GM06990 (cell line): ENCODE results near the gene TBX3.

ENCODE experiments used
- DNase-seq: peaks from one replicate; pipeline ENCODE4 v3.0.0-alpha.2; 2011; ENCODE audit not compliant: insufficient read length; ENCODE audit errors: extremely low read depth
- H3K27me3 ChIP-seq: replicated peaks from 2 replicates; pipeline ENCODE4 v1.6.0; 2011; ENCODE audit warnings: low read length; ENCODE audit not compliant: control insufficient read depth, insufficient read depth
- H3K36me3 ChIP-seq: 2 replicates; pipeline ENCODE4 v1.5.1; 2011; ENCODE audit warnings: low read length; ENCODE audit not compliant: control insufficient read depth, insufficient read depth
- H3K4me3 ChIP-seq: replicated peaks from 2 replicates; pipeline ENCODE4 v1.5.1; 2011; ENCODE audit warnings: low read depth, mild to moderate bottlenecking, control low read depth, low read length
- TF ChIP-seq, protein P1 (sequence below): IDR thresholded peaks from 2 replicates; pipeline ENCODE4 v1.5.1; 2011; ENCODE audit warnings: low read length, control low read depth, mild to moderate bottlenecking, inconsistent platforms; ENCODE audit not compliant: insufficient read depth, poor library complexity, severe bottlenecking

The TBX3 gene

GRCh38 chr12:114686426-114686772, 2.4 kb upstream of the TBX3 start:
- no peak for DNase-seq
- H3K4me3 ChIP-seq, result no peak overlapping the region
- no peaks in the 10 kb centered on the region; the same call in 1 of the 2 replicates for H3K27me3 ChIP-seq
- TF ChIP-seq, protein P1, sequence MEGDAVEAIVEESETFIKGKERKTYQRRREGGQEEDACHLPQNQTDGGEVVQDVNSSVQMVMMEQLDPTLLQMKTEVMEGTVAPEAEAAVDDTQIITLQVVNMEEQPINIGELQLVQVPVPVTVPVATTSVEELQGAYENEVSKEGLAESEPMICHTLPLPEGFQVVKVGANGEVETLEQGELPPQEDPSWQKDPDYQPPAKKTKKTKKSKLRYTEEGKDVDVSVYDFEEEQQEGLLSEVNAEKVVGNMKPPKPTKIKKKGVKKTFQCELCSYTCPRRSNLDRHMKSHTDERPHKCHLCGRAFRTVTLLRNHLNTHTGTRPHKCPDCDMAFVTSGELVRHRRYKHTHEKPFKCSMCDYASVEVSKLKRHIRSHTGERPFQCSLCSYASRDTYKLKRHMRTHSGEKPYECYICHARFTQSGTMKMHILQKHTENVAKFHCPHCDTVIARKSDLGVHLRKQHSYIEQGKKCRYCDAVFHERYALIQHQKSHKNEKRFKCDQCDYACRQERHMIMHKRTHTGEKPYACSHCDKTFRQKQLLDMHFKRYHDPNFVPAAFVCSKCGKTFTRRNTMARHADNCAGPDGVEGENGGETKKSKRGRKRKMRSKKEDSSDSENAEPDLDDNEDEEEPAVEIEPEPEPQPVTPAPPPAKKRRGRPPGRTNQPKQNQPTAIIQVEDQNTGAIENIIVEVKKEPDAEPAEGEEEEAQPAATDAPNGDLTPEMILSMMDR, result no peak
- H3K36me3 ChIP-seq, result no peaks in the 10 kb centered on the region

DNA sequence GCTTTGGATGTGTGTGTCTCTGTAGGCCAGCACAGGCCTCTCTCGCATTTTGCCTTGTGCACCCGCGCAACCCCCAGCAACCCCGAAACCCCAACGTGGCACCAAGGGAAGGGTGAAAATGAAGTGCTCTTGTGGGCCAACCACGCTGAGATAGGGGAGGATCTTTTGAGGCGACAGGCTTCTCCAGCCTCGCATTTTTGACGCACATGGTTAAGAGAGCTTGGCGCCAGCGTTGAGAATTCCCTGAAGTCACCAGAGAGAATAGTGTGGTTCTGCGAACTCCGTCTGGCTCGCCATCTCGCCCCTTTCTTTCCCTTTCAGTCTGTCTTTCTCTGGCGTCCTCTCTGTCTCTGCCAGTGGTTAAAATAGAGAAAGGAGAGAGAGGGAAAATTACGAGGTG, 1.9 kb upstream of the TBX3 start:
- TF ChIP-seq, protein P1, result no peak
- no peaks in the 10 kb centered on the region for H3K36me3 ChIP-seq
- no peaks in the 10 kb centered on the region; the same call in 1 of the 2 replicates for H3K27me3 ChIP-seq
- no peak for DNase-seq
- H3K4me3 ChIP-seq, result no peak overlapping the region

DNA sequence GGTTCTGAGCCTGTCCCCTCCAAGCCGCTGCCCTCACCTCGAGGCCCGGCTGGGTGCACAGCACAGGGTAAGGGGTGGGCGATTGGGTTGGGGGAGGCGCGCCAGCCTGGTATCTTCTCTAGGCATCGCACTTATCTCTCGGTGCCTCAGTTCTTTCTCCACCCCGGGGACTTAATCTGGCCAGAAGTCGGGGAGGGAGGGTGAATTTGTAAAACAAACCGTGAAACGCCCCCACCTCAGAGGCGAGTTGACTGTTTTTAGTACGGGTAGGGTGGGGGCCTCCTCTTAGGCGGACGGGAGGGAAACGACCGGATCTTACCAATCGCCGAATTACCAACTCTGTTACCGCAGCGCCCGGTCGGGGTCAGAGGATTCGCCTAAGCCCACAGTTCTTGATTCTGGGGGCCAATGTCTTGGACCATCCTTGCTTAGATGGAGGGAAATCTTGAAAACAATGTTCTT, 1.4 kb upstream of the TBX3 start:
- no peaks in the 10 kb centered on the region for H3K36me3 ChIP-seq
- no peaks in the 10 kb centered on the region; the same call in 1 of the 2 replicates for H3K27me3 ChIP-seq
- no peak overlapping the region for H3K4me3 ChIP-seq
- no peak for DNase-seq
- TF ChIP-seq, protein P1, result no peak

DNA sequence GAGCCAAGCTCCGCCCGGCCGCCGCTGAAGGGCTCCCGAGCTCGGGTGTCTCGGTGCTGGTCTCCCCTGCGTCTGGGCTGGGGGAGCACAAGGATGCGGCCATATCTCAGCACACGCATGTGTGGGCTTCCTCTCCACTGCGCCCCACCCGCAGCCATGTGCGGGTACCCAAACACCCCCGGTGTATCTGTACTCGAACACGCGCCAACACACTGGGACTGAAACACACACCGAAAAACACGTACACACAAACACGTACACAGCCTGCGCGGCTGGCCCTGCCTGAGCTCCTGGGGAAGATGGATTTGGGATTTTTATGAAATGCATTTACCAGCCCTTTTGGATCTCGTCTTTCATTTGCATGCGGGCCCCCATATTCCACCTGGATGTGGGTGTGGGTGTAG, 897 bp upstream of the TBX3 start:
- Histone ChIP-seq H3K36me3 (no peaks in the 10 kb centered on the region), H3K4me3 (no peak overlapping the region), H3K27me3 (no peaks in the 10 kb centered on the region; the same call in 1 of the 2 replicates)
- TF ChIP-seq, protein P1, result no peak
- DNase-seq, result no peak

- TF ChIP-seq, protein P1, result no peak
- no peak for DNase-seq
- Histone ChIP-seq H3K27me3 (no peaks in the 10 kb centered on the region; the same call in 1 of the 2 replicates), H3K36me3 (no peaks in the 10 kb centered on the region), H3K4me3 (no peak overlapping the region)
These were observed 272 bp downstream of the TBX3 start for GRCh38 chr12:114683709-114684097.
